ENCODE measurements around the gene TUBG2. TPM values are rescaled to one million over a fixed set of nuclear protein-coding genes. Genes with fewer than 3 reads are reported as not detected.

The TUBG2 gene
- polyA plus RNA-seq, 4 donors: 18.7 to 35.6 (median 28.6) TPM

DNA sequence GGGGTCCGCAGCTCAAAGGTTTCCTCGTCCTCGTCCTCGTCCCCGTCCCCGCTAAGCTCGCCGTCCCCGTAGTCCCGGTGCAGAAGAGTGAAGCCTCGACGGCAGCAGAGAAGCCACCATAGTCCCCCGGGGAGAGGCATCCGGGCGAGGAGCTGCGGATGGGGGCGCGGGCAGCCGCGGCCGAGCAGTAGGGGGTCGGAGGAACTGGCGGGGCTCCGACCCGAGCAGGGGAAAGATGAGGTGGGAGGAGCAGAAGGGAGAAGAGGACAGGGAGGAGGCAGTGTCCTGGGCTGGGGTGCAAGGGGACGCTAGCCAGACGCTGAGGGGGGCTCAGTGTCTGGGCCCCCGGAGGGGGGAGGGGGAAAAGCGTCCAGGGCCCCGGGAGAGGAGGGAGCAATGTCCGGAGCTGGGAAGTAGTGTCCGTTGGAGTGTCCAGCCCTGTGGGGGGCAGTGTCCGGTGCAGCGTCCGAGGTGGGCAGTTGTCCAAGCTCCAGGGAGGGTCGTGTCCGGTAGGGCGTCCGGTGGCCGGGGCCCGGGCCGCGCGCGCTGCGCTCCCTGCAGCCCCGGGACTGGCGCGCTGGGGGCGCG, 17.4 kb downstream of the TUBG2 start, which contains the start of gene PLEKHH3:
PLEKHH3 (minus strand) TSS at position 571 of the 588 bp plus-strand sequence; CDS start at position 140, 431 bp downstream.
- peak in 1 of 4 donors; percentile 44 for DNase-seq (ENCODE audit: low read depth in 4 of 4, low spot score in 3 of 4)

DNA sequence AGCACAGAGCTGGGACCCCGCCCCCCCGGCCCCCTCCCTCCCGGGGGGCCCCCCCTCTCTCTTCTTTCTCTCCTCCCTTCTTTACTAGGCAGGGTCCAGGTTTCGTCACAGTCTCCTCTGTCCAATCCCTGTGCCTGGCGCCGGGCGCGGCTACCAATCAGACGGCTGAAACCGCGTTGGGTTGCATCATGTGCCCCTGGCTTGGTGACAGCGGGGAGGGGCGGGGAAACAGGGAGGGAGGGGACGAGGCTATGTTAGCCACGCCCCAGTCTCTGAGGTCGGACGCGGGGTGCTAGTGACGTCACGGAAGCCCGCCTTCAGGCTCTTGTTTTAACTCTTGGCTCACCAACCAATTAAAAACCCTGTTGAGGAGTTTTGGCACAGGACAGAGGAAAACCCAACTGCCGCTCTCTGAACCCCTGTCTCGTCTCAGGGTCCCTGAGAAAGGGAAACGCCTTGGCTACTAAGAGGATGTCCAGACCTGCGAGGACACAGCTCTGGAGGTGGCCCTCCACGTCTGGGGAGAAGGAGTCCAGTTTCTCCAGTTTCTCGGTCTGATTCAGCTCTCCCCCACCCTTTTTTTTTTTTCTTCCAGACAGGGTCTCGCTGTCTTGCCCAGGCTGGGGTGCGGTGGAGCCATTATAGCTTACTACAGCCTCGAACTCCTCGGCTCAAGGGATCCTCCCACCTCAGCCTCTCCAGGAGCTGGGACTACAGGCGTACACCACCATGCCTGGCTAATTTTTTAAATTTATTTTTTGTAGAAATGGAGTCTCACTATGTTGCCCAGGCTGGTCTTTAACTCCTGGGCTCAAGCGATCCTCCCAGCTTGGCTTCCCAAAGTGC, 18.2 kb downstream of the TUBG2 start:
- peak; percentile 99 to 100 (median 99) for DNase-seq (ENCODE audit: low read depth in 4 of 4, low spot score in 3 of 4)

DNA sequence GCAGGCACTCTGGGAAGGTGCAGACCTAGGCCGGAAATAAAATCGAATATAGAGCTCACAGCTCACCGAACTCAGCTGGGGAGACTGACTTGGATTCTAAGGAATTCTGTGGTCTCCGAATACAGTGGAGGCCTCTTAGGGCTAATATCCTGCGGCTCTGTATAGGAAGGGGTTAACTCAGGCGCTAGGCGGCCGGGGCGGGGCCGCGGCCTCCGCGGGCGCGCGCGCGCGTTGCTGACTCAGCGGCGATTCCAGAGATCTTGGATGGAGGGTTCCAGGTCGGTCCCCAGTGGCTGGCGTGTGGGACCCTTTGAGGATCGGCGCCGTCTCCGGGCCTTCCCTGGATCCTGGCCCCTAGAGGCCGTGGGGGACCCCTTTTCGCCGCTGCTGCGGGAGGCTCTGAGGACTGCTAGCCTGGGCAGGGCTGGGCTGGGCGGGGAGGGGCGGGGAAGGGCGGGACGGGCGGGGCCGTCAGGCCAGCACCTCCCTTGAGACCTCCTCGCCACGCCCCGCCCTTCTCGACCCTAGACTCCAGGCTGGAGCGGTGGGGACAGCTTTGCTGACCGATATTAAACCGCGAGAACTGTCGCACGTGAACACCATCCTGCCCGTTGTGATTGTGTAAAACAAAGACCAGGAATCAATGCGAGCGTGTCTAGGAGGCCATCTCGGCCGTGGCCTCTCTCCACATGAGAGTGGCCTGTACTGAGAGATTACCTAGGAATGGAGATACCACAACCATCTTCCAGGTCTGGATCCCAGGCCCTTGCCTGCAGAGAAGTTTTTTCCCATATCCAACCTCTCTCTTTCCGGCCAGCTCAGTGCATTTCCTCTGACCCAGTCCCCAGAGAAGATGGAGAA, 19.1 kb downstream of the TUBG2 start:
- DNase-seq (ENCODE audit: low read depth in 4 of 4, low spot score in 3 of 4): peak in 1 of 4 donors; percentile 78

DNA sequence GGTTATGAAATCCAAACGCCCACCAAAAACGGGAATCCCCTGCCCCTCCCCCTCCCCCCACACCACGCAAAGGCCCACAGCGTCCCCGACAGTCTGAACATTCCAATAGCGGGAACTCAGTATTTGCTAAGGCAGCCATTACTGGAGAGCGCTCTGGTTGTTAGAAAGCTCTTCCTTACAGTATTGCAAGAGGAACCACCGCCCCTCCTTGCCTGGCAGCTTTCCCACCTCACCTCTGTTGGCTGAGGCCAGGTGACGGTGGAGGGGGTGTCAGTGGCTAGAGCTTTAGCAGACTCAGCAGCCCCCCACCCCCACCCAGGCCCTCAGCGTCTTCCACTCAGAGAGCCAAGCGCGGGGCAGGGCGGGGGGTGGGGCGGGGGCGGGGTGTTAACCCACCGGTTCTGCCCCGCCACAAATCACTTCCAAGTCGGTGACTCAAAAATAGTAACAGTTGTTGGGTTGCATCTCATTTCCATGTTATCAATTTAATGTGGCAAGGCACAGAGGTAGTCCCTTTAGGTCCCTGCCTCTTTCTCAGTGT, 19.9 kb downstream of the TUBG2 start:
- no peak for DNase-seq (ENCODE audit: low read depth in 4 of 4, low spot score in 3 of 4)

DNA sequence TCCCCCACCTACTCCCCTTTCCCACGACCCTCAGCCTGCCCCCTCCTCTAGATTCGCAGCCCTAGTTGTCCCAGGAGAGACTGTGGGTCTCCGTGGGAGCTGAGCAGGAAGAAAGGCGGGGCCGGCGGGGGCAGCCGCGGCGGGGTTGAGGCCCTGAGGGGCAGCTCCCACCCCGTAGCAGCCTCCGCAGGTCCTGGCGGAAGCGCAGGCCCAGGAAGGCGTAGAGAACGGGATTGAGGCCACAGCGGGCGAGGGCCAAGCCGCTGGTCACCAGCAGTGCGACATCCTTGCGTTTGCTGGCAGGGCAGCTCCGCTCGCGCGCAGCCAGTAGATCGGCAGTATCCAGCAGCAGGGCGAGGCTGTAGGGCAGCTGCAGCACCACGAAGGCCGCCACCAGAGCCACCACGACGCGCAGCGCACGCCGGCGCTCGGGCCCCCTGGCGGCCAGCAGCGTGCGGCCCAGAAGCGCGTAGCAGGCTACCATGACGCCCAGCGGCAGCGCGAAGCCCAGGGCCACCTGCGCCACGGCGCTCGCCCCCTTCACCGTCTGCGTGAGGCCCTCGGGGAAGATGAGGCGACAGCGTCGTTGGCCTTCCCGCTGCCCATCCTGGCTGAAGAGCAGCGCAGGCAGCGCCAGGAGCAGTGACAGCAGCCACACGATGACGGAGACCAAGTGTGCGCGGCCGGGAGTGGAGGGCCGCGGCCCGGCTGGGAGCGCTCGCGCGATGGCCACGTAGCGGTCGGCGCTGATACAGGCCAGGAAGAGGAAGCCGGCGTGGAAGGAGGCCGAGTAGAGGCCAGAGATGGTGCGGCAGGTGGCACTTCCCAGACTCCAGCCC, 20.6 kb downstream of the TUBG2 start:
- no peak for DNase-seq (ENCODE audit: low read depth in 4 of 4, low spot score in 3 of 4)

DNA sequence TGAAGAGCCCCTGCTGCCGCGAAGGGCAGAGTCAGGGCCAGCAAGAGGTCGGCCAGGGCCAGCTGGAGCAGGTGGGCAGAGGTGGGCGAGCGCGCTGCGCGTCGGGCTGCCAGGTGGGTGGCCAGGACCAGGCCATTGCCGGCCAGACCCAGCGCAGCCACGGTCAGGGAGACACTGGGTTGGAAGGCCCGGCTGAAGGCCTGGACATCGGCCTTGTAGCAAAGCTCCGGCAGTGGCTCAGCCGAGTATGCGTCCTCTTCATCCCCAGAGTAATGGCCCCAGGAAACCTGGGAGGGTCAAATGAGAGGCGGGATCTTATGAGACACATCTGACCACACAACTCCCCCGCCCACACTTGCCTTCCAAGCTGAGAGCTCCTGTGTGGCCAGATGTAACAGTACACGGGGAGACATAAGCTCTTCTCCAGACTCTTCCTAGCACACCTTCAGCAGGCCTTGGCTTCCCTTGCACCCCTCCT, 21.3 kb downstream of the TUBG2 start:
- DNase-seq (ENCODE audit: low read depth in 4 of 4, low spot score in 3 of 4): no peak

DNA sequence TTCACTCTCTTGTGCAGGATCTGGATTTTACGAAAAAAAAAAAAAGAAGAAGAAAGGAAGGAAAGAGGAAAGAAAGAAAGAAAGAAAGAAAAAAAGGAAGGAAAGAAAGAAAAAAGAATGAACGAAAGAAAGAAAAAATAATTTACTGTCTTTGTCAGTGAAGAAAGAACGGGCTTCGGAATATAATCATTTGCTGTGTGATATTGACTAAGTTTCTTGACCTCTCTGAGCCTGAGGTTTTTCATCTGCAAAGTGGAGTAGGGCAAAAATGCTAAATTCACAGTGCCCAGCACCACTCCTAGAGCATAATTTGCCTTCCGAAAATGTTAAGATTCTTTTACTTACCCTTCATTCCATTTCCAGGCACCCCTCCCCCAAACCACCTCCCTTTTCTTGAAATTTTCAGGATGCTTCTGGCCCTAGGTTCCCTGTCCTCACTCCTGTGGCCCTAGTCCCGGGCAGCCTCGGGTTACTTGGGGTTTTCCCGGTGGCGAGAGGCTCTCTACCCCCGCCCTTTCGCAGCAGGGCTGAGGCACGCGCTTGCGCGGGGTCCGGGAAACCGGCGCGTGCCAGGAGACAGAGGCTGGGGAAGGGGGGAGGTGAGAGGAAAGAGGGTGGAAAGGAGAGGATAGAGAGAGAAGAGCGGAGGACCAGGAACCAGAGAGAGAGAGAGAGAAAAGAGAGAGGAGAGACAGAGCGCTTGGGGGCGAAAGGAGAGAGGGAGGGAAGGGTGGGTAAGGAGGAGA, 23.1 kb downstream of the TUBG2 start, which contains the start of gene CNTNAP1:
CNTNAP1 (plus strand) TSS at position 556 of the 746 bp plus-strand sequence. CDS start 299 bp downstream, outside the sequence.
- no peak for DNase-seq (ENCODE audit: low read depth in 4 of 4, low spot score in 3 of 4)

DNA sequence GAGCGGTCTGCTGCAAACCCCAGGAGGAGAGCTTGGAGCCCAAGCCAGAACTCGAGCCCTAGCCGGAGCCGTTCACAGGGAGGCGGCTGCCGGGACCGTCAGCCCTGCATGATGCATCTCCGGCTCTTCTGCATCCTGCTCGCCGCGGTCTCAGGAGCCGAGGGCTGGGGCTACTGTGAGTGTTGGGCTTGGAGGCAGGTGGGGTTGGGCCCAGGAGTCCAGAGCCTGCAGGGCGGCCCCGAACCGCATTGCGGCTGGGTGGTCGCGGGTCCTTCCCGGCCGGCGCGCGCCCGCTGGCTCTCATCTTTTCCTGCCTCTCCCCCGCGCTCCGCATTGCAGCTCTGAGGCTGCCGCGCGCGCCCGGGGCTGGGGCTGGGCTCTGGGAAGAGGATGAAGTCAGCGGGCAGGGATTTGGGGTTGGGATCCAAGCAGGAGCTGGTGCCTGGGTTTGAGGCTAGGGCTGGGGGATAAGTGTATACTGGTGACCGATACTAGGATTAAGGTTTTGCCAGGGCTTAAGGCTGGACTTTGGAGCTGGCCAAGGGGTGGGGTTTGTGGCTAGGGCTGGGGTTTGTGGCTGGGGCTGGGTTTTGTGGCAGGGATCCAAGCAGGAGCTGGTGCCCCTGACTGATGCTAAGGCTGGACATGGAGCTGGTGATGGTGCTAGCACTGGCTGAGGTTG, 23.8 kb downstream of the TUBG2 start:
- no peak for DNase-seq (ENCODE audit: low read depth in 4 of 4, low spot score in 3 of 4)

DNA sequence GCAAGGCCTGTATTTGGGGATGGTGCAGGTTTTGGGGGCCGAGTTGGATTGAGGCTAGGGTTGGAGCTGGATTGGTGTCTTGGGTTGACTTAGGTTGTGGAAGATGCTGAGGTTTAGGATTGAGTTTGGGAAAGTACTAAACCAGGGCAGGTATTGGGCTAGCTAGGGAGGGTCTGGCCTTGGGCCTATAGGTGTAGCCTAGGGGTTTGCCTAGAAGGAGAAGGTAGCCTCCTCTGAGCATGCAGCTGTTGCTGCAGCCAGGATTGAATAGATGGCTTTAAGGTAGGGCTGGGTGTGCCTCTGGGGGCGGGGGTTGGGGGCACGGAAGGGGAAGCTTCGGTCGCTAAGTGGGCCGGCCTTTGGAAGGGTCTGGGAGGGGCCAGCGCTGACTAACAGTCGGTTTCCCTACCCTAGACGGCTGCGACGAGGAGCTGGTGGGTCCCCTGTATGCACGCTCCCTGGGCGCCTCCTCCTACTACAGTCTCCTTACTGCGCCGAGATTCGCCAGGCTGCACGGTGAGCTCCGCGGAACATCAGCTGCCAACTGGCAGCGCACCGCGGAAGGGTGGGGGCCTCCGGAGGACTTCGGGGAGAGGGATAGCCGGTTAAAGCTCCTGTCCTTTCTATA, 24.4 kb downstream of the TUBG2 start:
- DNase-seq (ENCODE audit: low read depth in 4 of 4, low spot score in 3 of 4): no peak

DNA sequence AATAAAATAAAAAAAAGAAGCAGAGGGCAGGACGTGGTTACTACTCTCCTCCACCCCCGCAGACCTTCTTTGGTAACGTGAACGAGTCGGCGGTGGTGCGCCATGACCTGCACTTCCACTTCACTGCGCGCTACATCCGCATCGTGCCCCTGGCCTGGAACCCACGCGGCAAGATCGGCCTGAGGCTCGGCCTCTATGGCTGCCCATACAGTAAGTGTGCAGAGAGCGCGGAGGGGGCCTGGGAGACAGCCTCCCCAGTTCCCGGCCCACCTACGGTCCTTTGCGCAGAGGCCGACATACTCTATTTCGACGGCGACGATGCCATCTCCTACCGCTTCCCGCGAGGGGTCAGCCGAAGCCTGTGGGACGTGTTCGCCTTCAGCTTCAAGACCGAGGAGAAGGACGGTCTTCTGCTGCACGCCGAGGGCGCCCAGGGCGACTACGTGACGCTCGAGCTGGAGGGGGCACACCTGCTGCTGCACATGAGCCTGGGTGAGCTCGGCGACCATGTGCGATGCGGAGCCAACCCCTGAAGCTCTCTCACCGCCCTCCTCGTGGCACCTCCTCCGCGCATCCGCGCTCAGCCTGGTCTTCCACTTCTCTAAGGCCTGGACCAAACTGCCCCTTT, 26.0 kb downstream of the TUBG2 start:
- no peak for DNase-seq (ENCODE audit: low read depth in 4 of 4, low spot score in 3 of 4)

DNA sequence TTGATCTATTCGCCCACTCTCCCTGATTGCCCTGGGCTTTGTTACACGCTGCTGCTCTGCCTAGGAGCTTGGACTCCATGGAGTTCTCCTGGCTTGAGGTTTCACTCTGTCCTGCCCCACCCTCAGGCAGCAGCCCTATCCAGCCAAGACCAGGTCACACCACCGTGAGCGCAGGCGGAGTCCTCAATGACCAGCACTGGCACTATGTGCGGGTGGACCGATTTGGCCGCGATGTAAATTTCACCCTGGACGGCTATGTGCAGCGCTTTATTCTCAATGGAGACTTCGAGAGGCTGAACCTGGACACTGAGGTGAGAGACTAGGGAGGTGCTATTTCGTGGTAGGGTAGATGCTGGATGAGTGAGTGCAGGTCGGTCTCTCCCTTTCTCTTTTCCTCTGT, 26.7 kb downstream of the TUBG2 start:
- no peak for DNase-seq (ENCODE audit: low read depth in 4 of 4, low spot score in 3 of 4)

DNA sequence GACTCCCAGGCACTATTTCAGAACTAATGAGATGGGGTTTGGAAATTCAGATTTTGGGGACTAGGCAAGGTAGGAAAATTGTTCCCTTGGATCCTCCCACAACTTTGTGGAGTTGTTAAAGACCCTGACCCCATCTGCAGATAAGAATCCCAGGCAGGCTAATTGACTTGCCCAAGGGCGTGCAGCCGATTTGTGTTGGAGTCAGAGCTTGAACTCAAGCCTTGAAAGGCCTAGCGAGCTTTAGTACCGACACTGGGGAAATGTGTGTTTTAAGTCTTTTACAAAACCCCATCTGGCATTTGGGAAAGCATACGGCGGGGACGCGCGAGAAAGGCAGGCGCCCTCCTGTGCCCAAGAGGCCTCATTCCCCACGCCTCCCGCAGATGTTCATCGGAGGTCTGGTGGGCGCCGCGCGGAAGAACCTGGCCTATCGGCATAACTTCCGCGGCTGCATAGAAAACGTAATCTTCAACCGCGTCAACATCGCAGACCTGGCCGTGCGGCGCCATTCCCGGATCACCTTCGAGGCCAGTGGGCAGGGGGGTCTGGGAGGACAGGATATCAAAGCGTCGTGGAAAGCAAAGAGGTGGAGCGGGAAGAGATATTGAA, 27.5 kb downstream of the TUBG2 start:
- no peak for DNase-seq (ENCODE audit: low read depth in 4 of 4, low spot score in 3 of 4)

DNA sequence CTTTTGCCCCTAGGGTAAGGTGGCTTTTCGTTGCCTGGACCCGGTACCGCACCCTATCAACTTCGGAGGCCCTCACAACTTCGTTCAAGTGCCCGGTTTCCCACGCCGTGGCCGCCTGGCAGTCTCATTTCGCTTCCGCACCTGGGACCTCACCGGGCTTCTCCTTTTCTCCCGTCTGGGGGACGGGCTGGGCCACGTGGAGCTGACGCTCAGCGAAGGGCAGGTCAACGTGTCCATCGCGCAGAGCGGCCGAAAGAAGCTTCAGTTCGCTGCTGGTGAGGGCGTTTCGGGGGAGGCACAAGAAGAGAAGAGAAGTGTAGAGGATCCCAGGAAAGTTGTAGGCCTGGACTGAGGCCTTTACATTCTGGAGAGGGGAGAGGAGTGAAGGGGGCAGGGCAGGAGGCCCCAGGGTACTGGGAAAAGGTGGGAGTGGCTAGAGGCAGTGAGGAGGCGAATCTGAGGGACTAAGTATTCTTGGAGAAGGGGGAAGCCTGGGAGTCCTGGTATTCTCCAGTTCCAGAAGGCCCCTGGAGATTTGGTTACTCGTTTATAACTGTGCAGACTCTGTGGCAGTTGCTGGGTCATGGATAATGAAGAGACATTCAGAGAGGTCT, 28.7 kb downstream of the TUBG2 start:
- no peak for DNase-seq (ENCODE audit: low read depth in 4 of 4, low spot score in 3 of 4)

DNA sequence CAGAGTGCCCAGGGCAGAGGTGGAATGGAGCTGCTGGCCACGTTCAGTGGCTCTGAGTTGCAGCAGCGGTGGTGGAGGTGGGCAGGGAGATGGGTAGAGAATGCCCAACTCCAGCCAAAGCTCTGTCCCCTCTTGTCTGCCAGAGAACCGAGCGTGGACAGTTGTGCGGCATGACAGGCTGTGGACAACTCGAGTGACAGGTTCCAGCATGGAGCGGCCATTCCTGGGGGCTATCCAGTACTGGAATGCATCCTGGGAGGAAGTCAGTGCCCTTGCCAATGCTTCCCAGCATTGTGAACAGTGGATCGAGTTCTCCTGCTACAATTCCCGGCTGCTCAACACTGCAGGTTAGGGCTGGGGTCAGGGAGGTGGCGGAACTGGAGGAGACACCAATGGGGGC, 31.5 kb downstream of the TUBG2 start:
- DNase-seq (ENCODE audit: low read depth in 4 of 4, low spot score in 3 of 4): no peak

DNA sequence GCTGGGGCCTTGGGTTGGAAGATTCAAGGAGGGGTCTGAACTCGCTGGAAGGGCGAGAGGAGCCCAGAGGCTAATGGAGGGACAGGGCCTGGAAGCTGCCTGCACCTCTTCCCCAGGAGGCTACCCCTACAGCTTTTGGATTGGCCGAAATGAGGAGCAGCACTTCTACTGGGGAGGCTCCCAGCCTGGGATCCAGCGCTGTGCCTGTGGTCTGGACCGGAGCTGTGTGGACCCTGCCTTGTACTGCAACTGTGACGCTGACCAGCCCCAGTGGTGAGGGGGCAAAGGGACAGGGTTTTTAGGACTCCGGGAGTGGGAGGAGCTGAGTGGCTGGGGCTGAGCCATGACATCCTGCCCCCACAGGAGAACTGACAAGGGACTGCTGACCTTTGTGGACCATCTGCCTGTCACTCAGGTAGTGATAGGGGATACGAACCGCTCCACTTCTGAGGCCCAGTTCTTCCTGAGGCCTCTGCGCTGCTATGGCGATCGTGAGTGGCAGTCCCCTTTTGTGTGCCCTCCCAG, 32.0 kb downstream of the TUBG2 start:
- no peak for DNase-seq (ENCODE audit: low read depth in 4 of 4, low spot score in 3 of 4)

DNA sequence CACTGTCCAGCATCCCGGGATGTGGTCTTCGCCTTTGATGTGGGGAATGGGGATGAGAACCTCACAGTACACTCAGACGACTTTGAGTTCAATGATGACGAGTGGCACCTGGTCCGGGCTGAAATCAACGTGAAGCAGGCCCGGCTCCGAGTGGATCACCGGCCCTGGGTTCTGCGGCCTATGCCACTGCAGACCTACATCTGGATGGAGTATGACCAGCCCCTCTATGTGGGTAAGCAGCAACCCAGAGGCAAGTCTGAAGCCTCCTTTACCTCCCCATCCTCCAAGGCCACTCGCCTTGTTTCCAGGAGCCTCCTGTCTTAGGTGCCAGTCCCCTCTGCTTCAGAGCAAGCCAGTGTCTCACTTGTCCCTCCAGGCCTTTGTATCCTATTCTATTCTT, 33.4 kb downstream of the TUBG2 start:
- no peak for DNase-seq (ENCODE audit: low read depth in 4 of 4, low spot score in 3 of 4)
